NCI-H82 treated with DMSO at 0.1 percent for 48 hours (cell line): ENCODE measurements around the gene FLVCR2.

Experiments used
- DNase-seq: peaks from one replicate; lab custom pipeline; 2025; ENCODE audit not compliant: unreplicated experiment; lab: John Stamatoyannopoulos, UW

FLVCR2 gene, protein sequence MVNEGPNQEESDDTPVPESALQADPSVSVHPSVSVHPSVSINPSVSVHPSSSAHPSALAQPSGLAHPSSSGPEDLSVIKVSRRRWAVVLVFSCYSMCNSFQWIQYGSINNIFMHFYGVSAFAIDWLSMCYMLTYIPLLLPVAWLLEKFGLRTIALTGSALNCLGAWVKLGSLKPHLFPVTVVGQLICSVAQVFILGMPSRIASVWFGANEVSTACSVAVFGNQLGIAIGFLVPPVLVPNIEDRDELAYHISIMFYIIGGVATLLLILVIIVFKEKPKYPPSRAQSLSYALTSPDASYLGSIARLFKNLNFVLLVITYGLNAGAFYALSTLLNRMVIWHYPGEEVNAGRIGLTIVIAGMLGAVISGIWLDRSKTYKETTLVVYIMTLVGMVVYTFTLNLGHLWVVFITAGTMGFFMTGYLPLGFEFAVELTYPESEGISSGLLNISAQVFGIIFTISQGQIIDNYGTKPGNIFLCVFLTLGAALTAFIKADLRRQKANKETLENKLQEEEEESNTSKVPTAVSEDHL

DNA sequence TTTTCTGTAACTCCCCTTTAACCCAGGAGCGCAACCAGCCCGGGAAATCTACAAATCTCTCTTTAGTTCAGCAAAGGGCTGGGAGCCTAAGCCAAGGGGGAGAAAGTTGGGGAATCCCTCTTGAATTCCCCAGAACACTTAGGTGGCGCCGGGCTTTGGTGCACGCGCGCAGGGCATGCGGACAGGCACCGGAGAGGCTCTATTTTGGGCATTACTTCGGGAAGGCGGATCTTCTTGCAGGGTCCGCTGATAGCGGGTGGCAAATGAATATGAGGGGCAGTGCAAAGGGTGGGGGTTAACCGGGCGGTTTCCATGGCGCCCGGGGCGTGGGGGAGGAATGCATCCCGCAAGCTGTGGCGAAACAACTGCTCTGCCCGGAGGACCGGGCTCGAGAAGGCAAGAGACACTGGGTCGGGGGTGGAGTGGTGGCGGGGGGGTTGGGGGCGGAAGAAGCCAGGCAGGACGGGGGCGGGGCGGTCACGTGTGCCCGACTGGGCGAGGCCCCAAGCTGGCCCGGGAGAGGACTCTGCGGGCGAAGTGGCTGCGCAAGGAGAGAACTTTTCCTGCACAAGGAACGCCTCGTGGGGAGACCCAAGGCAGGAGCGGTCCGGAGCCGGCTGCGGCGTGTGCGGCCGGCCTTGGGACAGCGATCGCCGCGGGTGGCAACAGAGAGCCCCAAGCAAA lies at the start of gene FLVCR2:
FLVCR2 (plus strand) TSS at position 519 of the 684 bp plus-strand sequence. CDS start 353 bp downstream, outside the sequence.
- DNase-seq, result no peak

DNA sequence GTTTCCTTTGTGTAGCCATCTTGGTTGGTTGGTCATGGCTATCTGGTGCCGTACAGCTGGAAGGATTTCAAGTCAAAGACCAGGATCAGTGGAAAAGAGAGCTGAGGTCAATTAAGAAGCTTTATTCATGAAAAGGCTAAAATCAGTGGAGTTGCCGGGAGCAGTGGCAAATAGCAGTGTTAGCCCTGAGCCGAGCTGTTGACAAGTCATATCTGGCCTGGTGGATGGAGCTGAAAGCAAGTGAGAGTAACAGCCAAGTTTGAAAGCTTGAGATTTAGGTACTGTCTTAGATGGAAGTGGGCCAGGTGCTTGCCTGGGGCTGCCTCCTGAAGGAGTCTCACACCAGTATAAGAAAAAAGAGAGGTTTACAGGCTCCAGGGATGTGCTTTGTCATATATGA lies 47.2 kb upstream of the FLVCR2 start:
- no peak for DNase-seq

DNA sequence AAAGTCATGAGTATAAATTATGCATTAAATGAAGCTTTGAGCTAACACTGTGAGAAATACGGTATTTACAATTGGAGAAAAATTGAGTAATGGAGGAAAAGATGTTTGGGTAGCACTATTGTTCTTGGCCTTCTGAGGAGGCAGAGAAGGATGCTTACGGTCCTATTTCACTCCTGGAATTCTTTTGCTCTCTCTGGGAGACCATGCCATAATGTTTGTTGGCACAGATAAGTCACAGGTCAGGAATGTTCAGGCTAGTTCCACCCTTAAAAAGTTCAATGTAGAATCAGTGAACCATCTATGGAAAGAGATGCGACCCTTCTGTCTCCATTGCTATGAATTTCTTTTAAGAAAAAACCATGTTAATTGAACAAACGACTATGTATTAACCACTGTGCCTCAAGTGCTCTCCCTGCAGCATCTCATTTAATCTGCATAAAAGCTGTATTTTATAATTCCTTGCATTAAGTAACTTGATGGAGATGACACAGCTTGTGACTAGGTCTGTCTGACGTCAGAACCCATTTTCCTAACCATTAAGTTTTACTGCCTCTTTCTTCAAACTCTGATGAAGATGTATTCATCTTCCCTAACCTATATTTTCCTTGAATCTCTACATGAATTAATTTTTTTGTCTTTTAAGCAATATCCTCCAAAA lies 46.6 kb upstream of the FLVCR2 start:
- DNase-seq, result no peak

- no peak for DNase-seq
These were observed 44.4 kb upstream of the FLVCR2 start for GRCh38 chr14:75533791-75534555.

DNA sequence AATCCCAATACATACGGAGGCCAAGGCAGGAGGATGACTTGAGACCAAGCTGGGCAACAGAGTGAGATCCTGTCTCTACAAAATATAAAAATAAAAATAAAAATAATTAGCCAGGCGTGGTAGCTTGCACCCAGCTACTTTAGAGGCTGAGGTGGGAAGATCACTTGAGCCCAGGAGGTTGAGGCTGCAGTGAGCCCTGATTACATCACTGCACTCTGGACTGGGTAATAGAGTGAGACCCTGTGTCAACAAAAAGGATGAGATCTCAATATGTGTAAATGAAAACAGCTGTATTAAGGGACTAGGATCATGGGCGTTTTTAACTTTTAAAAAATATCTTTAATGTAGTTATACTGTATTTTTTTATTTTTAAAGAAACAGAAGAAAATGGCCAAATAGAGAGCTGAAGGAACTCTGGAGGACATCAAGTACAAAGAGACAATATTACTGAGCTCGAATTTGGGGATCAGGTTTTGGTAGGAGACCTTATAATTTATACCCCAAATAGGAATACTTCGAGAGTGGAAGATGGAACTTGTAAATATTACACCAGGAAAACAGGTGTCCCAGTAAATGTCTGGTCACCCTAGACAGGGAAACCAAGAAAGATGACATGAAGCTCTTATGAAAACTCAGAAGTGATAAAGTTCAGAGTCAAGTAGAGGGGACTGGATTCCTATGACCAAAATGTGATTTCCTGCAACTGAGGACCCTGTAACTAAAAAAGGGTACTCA lies 43.1 kb upstream of the FLVCR2 start:
- DNase-seq, result no peak

DNA sequence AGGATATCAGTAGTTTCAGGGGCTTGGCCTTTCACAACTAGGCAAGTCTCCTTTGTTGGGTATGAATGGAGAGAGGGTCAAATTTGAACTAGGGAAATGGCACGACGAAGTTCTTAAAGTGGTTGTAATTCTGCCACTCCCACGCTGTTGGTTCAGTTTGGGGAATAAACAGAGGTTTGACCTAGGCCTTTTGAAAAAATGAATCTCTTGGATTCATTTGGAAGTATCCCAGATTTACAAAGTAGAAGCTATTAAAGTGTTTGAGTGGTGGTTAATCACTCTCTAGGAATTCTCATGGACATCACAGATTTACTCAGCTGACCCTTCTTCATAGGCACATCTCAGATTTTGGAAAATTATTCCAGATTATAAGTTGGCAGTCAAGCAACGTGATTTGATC lies 41.3 kb upstream of the FLVCR2 start:
- DNase-seq, result no peak

- DNase-seq, result no peak
These were observed 39.3 kb upstream of the FLVCR2 start for GRCh38 chr14:75539162-75539560.

DNA sequence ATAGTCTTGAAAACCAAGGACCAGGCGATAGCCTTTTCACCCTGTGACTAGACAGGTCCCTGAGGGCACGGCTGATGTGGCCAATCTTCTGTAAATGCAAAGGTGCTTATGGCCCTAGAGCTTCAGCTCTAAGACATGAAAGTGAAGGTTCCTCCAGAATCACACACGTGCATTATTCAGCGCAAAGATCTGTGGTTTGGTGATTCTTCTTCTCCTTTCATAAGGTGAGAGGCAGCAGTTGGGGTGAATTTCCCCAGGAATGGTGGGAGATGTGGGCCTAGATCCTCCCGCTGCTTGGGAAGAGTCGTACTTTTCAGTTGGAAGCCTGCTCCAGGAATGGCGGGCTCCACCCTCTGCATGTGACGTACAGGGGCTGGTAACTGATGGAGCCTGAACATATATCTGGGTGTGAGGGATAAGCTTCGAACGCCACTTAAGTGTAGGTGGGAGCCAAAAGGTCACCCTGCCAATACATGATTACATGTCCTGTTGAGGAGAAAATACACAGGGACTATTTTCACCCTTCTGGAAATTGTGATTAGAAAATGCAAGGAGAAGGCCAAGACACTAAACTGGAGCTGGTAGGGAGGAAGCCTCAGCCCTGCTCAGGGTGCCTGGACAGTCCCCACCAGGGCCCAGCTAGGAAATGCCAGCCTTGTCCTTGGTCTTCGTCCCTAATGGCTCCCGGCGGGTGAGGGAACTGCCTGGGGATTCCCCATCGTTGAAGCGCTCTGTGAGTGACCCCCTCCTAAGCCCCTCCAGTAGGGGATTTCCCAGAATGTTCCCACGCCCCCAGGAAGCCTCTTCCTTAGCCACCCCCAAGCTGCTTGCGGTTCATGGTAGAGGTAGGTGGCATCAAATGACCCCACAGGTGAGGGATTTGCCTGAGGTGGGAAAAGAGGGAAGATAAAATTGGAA lies 38.6 kb upstream of the FLVCR2 start:
- DNase-seq, result no peak

- DNase-seq, result no peak
These were observed 38.0 kb upstream of the FLVCR2 start for GRCh38 chr14:75540479-75540851.

- DNase-seq, result no peak
These were observed 35.8 kb upstream of the FLVCR2 start for GRCh38 chr14:75542588-75543091.

- DNase-seq, result no peak
These were observed 35.2 kb upstream of the FLVCR2 start for GRCh38 chr14:75543253-75543652.

DNA sequence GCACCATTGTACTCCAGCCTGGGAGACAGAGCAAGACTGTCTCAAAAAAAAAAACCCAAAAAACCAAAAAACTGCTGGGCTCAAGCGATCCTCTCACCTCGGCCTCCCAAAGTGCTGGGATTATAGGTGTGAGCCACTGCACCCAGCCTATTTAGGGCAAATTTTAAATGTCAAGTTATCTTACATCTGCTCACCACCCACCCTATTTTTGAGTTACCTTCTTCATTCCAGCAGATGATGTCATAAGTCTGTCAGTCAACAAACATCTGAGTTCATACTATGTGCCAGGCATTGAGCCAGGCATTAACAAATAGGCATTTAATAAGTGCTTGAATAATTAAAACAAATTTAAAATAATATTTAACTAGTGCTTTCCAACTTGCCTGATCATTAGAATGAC lies 34.6 kb upstream of the FLVCR2 start:
- no peak for DNase-seq

DNA sequence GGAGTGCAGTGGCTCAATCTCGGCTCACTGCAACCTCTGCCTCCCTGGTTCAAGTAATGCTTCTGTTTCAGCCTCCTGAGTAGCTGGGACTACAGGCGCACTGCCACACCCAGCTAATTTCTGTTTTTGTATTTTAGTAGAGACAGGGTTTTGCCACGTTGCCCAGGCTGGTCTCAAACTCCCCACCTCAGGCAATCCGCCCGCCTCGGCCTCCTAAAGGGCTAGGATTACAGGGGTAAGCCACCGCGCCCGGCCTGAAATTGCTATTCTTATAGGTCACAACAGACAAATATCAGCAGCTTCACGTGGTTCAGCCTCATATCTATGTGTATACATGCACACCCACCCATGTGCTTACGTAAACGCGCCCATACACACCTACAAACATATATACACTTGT lies 32.5 kb upstream of the FLVCR2 start:
- no peak for DNase-seq

- no peak for DNase-seq
These were observed 30.7 kb upstream of the FLVCR2 start for GRCh38 chr14:75547552-75548250.

GRCh38 chr14:75548544-75548943 lies 29.9 kb upstream of the FLVCR2 start:
- DNase-seq, result no peak

GRCh38 chr14:75549169-75549568 lies 29.3 kb upstream of the FLVCR2 start:
- DNase-seq, result no peak

- DNase-seq, result no peak
These were observed 27.4 kb upstream of the FLVCR2 start for GRCh38 chr14:75551021-75551420.

DNA sequence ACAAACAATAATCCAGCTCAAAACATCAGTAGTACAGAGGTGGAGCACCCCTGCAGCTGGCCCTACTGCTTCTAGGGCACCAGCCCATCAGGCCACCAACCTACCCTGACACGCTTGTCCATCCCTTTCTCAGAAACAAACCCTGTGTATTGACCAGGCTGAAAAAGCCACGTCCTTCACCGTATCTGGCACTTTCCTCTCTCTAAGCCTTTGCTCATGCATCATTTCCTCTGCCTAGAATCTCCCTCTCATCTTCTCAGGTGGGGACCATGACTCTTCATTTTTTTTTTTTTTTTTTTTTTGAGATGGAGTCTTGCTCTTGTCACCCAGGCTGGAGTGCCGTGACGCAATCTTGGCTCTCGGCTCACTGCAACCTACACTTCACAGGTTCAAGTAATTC lies 25.3 kb upstream of the FLVCR2 start:
- DNase-seq, result no peak
